Endodermal cell (in vitro differentiated cells): ENCODE results near the gene SHISA9. TPM values are rescaled to one million over a fixed set of nuclear protein-coding genes. Genes with fewer than 3 reads are reported as not detected.

ENCODE experiments used
- DNase-seq: peaks from one replicate; pipeline ENCODE4 v3.0.0-alpha.2; 2017
- H3K27ac ChIP-seq: 2 replicates; pipeline ENCODE4 v1.5.1; 2013; ENCODE audit warnings: mild to moderate bottlenecking, low read depth, low read length, moderate library complexity
- H3K27me3 ChIP-seq: 2 replicates; pipeline ENCODE4 v1.6.1; 2013; ENCODE audit warnings: mild to moderate bottlenecking, low read length, moderate library complexity; ENCODE audit not compliant: insufficient read depth, control insufficient read depth, poor library complexity, severe bottlenecking
- H3K36me3 ChIP-seq: 2 replicates; pipeline ENCODE4 v1.7.0; 2013; ENCODE audit warnings: mild to moderate bottlenecking, low read length, moderate library complexity; ENCODE audit not compliant: control insufficient read depth, insufficient read depth
- H3K4me1 ChIP-seq: one replicate; pipeline ENCODE4 v1.7.0; 2013; ENCODE audit warnings: low read length; ENCODE audit not compliant: control insufficient read depth, insufficient read depth
- H3K4me3 ChIP-seq: 2 replicates; pipeline ENCODE4 v1.5.1; 2013; ENCODE audit warnings: mild to moderate bottlenecking, low read length, moderate library complexity
- H3K9ac ChIP-seq: 2 replicates; pipeline ENCODE4 v1.6.1; 2013; ENCODE audit warnings: mild to moderate bottlenecking, low read length, moderate library complexity; ENCODE audit not compliant: poor library complexity, severe bottlenecking; ENCODE audit errors: extremely low read depth
- H3K9me3 ChIP-seq: 2 replicates; pipeline ENCODE4 v1.6.1; 2013; ENCODE audit warnings: mild to moderate bottlenecking, low read length, moderate library complexity; ENCODE audit not compliant: control insufficient read depth
- H3K27ac Mint-ChIP-seq: 2 replicates; pipeline ENCODE4 v1.8.0; 2020; ENCODE audit warnings: mixed read lengths
- H3K27me3 Mint-ChIP-seq: 2 replicates; pipeline ENCODE4 v1.8.0; 2021; ENCODE audit warnings: mild to moderate bottlenecking, mixed read lengths; ENCODE audit not compliant: insufficient read depth
- H3K36me3 Mint-ChIP-seq: 2 replicates; pipeline ENCODE4 v1.8.0; 2020; ENCODE audit warnings: low read depth, mixed read lengths
- H3K4me1 Mint-ChIP-seq: 2 replicates; pipeline ENCODE4 v1.8.0; 2020; ENCODE audit warnings: mixed read lengths
- H3K4me3 Mint-ChIP-seq: 2 replicates; pipeline ENCODE4 v1.8.0; 2020; ENCODE audit warnings: mild to moderate bottlenecking, moderate library complexity, mixed read lengths
- H3K9me3 Mint-ChIP-seq: 2 replicates; pipeline ENCODE4 v1.8.0; 2020; ENCODE audit warnings: mild to moderate bottlenecking, mixed read lengths
- WGBS, 2 experiments: methylation state at CpG; one replicate each; pipeline versions ENCODE4 v1.1.5 to v1.1.7; 2013; ENCODE audit warnings: missing lambda C conversion rate in 2 of 2, mixed read lengths in 1 of 2; ENCODE audit not compliant: insufficient coverage in 1 of 2, insufficient read length in 1 of 2; 5-methylcytosine and 5-hydroxymethylcytosine counted together
- total RNA-seq, 2 donors: library from RNA; stranded (reverse); fragmentation: NEBNext Ultra II Directional in 1 of 2; extraction: Animal tissue kit (Norgen Biotek cat#: 25700) in 1 of 2; gene quantifications; 2 replicates in 1 of 2; 3 replicates in 1 of 2; pipeline ENCODE4 v1.2.1, GENCODE V29; 2021
- TF ChIP-seq, protein P1 (sequence below): fragments of 200-600 bp; sonication (generic); conservative IDR thresholded peaks from 2 replicates; pipeline ENCODE4 v1.5.0; 2021; ENCODE audit warnings: antibody characterized with exemption, mild to moderate bottlenecking

The SHISA9 gene
- total RNA-seq, 2 donors from 2014 or later, result 5.2 to 27.8 TPM

DNA sequence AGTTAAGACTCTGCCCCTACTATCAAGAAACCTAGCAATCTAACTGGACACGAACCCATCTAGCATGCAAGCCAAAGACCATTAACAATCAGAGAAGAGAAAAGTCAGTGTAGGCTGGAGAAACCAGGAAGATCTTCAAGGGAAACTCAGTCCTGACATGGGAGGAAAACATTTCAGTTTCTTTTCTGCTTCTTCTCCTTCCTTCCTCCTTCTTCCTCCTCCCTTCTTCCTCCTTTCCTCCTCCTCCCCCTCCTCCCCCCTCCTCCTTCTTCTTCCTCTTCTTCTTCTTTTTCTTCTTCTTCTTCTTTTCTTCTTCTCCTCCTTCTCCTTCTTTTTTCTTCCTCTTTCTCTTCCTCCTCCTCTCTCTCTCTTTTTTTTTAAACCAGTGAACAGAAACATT, 29.6 kb upstream of the SHISA9 start:
- no peak for DNase-seq
- Histone ChIP-seq H3K4me3 (no peak overlapping the region), H3K27ac (no peak overlapping the region), H3K4me1 (no peaks in the 10 kb centered on the region), H3K27me3 (peaks cover 7% of the 10 kb centered on the region), H3K36me3 (no peaks in the 10 kb centered on the region), H3K9ac (no peak overlapping the region), H3K9me3 (no peaks in the 10 kb centered on the region)
- Mint-ChIP-seq H3K27me3 (no peaks in the 10 kb centered on the region), H3K4me3 (no peak overlapping the region), H3K36me3 (no peaks in the 10 kb centered on the region), H3K9me3 (peaks cover 3% of the 10 kb centered on the region), H3K27ac (no peak overlapping the region), H3K4me1 (peaks cover 2% of the 10 kb centered on the region)
- WGBS, 2 experiments, result 82% methylated on average over 1 of the region's 1 CpG; no CpG with 5 or more reads in 1 of the 2 experiments
- TF ChIP-seq, protein P1, sequence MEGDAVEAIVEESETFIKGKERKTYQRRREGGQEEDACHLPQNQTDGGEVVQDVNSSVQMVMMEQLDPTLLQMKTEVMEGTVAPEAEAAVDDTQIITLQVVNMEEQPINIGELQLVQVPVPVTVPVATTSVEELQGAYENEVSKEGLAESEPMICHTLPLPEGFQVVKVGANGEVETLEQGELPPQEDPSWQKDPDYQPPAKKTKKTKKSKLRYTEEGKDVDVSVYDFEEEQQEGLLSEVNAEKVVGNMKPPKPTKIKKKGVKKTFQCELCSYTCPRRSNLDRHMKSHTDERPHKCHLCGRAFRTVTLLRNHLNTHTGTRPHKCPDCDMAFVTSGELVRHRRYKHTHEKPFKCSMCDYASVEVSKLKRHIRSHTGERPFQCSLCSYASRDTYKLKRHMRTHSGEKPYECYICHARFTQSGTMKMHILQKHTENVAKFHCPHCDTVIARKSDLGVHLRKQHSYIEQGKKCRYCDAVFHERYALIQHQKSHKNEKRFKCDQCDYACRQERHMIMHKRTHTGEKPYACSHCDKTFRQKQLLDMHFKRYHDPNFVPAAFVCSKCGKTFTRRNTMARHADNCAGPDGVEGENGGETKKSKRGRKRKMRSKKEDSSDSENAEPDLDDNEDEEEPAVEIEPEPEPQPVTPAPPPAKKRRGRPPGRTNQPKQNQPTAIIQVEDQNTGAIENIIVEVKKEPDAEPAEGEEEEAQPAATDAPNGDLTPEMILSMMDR, result no peak

DNA sequence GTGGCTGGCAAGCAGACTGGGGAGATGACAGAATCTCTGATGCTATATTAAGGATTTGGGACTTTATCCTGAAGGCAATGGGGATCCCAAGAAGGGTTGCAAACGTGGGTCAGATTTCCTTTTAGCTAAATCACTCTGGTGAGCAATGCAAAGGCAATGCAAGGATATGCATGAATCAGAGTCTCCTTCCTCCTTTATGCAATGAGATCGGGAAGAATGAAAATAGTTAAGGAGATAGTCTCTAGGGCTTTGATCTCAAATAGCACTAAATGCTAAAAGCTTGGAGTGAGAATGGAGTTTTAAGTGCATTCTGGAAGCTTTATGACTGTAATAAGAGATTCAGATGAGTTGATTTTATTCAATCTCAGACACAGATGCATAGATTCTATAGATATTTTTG, 27.2 kb upstream of the SHISA9 start:
- H3K4me1 Mint-ChIP-seq, result no peaks in the 10 kb centered on the region
- H3K27me3 ChIP-seq, result peaks cover 7% of the 10 kb centered on the region
- H3K27me3 Mint-ChIP-seq, result no peaks in the 10 kb centered on the region
- no peak overlapping the region for H3K9ac ChIP-seq
- no peak for DNase-seq
- H3K27ac ChIP-seq, result no peak overlapping the region
- H3K36me3 ChIP-seq, result no peaks in the 10 kb centered on the region
- no peak overlapping the region for H3K27ac Mint-ChIP-seq
- H3K36me3 Mint-ChIP-seq, result no peaks in the 10 kb centered on the region
- no peaks in the 10 kb centered on the region for H3K4me1 ChIP-seq
- WGBS, 2 experiments, result 50 to 56% methylated on average over 2 of the region's 2 CpGs
- no peak overlapping the region for H3K4me3 Mint-ChIP-seq
- no peaks in the 10 kb centered on the region for H3K9me3 ChIP-seq
- H3K4me3 ChIP-seq, result no peak overlapping the region
- TF ChIP-seq, protein P1, result no peak
- peaks cover 3% of the 10 kb centered on the region for H3K9me3 Mint-ChIP-seq

DNA sequence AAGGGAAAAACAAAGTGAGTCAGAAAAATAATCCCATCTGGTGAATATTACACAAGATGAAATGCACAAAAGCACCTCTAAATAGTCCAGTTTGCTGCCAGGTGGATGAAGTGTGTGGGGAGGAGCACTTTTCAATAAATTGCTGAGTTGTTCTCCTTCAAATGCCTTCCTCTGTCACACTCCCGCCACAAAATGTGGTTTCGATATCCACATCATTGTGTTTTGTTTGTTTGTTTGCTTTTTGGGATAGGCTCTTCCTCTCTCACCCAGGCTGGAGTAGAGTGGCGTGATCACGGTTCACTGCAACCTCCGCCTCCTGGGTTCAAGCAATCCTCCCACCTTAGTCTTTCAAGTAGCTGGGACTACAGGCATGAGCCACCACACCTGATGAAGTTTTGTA, 24.6 kb upstream of the SHISA9 start:
- no peak overlapping the region for H3K4me3 ChIP-seq
- Mint-ChIP-seq H3K4me1 (no peaks in the 10 kb centered on the region), H3K27ac (no peak overlapping the region), H3K9me3 (no peaks in the 10 kb centered on the region), H3K36me3 (no peaks in the 10 kb centered on the region), H3K4me3 (no peak overlapping the region), H3K27me3 (no peaks in the 10 kb centered on the region)
- whole genome bisulfite sequencing, 2 experiments, result 85% methylated on average over 5 of the region's 5 CpGs; no CpG with 5 or more reads in 1 of the 2 experiments
- H3K9ac ChIP-seq, result no peak overlapping the region
- no peak overlapping the region for H3K27ac ChIP-seq
- no peaks in the 10 kb centered on the region for H3K9me3 ChIP-seq
- H3K4me1 ChIP-seq, result no peaks in the 10 kb centered on the region
- H3K36me3 ChIP-seq, result no peaks in the 10 kb centered on the region
- H3K27me3 ChIP-seq, result peaks cover 4% of the 10 kb centered on the region
- DNase-seq, result peak; percentile 11
- TF ChIP-seq, protein P1, result no peak
